ENCODE data around the gene PRADC1.

Gene PRADC1

DNA sequence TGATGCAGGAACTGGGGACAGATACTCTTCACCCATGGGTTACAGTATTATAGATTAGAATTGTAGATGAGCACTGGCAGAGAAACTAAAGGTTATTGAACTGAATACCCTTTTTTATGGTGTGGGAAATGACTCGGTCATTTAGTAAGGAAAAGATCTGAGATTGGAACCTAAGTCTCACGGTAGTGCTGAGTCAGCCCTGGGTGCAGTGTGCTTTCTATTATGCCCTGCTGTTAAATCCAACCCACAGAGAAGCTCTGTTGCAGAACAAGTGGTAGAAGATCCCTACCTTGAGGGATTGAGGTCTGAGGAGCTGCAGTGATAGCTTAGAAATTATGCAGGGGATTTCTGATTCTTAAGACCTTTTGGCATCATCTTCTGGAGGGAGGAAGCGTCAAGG lies 13.8 kb upstream of the PRADC1 start:
- Histone ChIP-seq H3K4me1 (ENCODE audit: insufficient read depth, low read length) (no peaks in the 10 kb centered on the region), H3K4me3 (ENCODE audit: low read depth in 1 of 2, low read length in 2 of 2) (no peak overlapping the region), H3K9ac (ENCODE audit: low read depth, low read length) (no peak overlapping the region), H3K79me2 (ENCODE audit: insufficient read depth, low read length) (peaks cover 48% of the 10 kb centered on the region), H4K20me1 (ENCODE audit: insufficient read depth, low read length) (peaks cover 67% of the 10 kb centered on the region), H3K9me3 (ENCODE audit: insufficient read depth, low read length, severe bottlenecking) (no peaks in the 10 kb centered on the region), H3K27me3 (ENCODE audit: insufficient read depth, low read length, poor library complexity) (no peaks in the 10 kb centered on the region), H3K4me2 (ENCODE audit: insufficient read depth, low read length) (no peak overlapping the region), H3K36me3 (ENCODE audit: insufficient read depth, low read length) (peaks cover 95% of the 10 kb centered on the region), H3K27ac (ENCODE audit: low read length) (no peak overlapping the region), H2AFZ (ENCODE audit: low read depth, low read length) (no peak overlapping the region)
- ATAC-seq (ENCODE audit: insufficient read depth, low read depth) (no peak), DNase-seq (no peak)
- no peak for TF ChIP-seq EZH2 (IDR thresholded peaks at IDR 0.05; ENCODE audit: borderline replicate concordance, low read depth, low read length, severe bottlenecking)
- TF ChIP-seq, protein P1, sequence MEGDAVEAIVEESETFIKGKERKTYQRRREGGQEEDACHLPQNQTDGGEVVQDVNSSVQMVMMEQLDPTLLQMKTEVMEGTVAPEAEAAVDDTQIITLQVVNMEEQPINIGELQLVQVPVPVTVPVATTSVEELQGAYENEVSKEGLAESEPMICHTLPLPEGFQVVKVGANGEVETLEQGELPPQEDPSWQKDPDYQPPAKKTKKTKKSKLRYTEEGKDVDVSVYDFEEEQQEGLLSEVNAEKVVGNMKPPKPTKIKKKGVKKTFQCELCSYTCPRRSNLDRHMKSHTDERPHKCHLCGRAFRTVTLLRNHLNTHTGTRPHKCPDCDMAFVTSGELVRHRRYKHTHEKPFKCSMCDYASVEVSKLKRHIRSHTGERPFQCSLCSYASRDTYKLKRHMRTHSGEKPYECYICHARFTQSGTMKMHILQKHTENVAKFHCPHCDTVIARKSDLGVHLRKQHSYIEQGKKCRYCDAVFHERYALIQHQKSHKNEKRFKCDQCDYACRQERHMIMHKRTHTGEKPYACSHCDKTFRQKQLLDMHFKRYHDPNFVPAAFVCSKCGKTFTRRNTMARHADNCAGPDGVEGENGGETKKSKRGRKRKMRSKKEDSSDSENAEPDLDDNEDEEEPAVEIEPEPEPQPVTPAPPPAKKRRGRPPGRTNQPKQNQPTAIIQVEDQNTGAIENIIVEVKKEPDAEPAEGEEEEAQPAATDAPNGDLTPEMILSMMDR (IDR thresholded peaks at IDR 0.05; ENCODE audit: borderline replicate concordance, extremely low read depth, low read length, poor library complexity, severe bottlenecking): no peak

DNA sequence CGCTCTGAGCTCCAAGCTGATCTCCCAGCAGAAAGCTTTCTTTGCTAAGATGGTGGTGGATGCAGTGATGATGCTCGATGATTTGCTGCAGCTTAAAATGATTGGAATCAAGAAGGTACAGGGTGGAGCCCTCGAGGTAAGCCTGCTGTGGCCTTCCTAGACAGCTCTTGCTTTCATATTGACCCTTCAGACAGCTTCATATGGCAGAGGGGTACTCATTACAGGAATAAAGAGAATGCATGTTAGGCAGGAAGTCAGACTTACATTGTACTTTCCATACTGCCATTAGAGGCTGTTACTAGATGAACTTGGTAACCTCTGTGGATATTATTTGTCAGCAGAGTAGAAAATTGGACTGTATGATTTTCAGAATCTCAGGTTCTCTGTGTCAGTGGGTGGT lies 11.5 kb upstream of the PRADC1 start:
- peaks cover 2% of the 10 kb centered on the region; the same call in 1 of the 2 replicates for H3K4me1 ChIP-seq (ENCODE audit: insufficient read depth, low read length)
- H3K9me3 ChIP-seq (ENCODE audit: insufficient read depth, low read length, severe bottlenecking): no peaks in the 10 kb centered on the region
- H3K9ac ChIP-seq (ENCODE audit: low read depth, low read length): no peak overlapping the region
- peaks cover 65% of the 10 kb centered on the region for H4K20me1 ChIP-seq (ENCODE audit: insufficient read depth, low read length)
- TF ChIP-seq, protein P1 (IDR thresholded peaks at IDR 0.05; ENCODE audit: borderline replicate concordance, extremely low read depth, low read length, poor library complexity, severe bottlenecking): no peak
- TF ChIP-seq EZH2 (IDR thresholded peaks at IDR 0.05; ENCODE audit: borderline replicate concordance, low read depth, low read length, severe bottlenecking): no peak
- H3K79me2 ChIP-seq (ENCODE audit: insufficient read depth, low read length): peaks cover 71% of the 10 kb centered on the region
- peaks cover 92% of the 10 kb centered on the region for H3K36me3 ChIP-seq (ENCODE audit: insufficient read depth, low read length)
- H2AFZ ChIP-seq (ENCODE audit: low read depth, low read length): no peak overlapping the region
- ATAC-seq (ENCODE audit: insufficient read depth, low read depth) (no peak), DNase-seq (no peak)
- H3K27me3 ChIP-seq (ENCODE audit: insufficient read depth, low read length, poor library complexity): no peaks in the 10 kb centered on the region
- H3K4me2 ChIP-seq (ENCODE audit: insufficient read depth, low read length): no peak overlapping the region
- H3K4me3 ChIP-seq (ENCODE audit: low read depth in 1 of 2, low read length in 2 of 2): no peak overlapping the region
- no peak overlapping the region for H3K27ac ChIP-seq (ENCODE audit: low read length)

DNA sequence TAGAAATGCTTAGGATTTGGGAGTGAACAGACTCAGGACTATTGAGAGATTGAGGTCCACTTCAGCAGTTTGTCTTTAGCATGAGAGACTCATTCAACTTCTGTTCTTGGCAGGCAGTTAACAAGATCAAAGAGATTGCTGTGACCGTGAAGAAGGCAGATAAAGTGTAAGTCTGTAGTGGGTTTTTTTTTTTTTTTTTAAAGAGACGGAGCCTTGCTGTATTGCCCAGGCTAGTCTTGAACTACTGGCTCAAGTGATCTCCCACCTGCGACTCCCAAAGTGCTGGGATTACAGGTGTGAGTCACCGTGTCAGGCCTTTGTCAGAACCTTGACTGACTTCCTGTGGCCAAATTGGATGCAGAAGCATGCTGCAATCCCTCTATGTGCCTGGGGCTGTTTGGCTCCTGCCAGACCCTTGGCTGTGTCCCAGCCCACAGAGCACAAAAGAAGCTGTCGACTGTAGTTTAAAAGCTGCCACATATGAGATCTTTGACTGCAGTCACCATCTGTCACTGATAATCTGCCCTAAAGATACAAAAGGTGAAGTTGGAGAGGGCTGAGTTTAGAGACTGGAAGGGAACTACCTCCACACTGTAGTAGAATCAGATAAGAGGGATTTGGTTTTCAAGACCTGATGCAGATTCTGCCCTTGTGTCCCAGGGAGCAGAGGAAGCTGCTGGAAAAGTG lies 11.0 kb upstream of the PRADC1 start:
- peaks cover 7% of the 10 kb centered on the region; the same call in 1 of the 2 replicates for H3K4me1 ChIP-seq (ENCODE audit: insufficient read depth, low read length)
- peaks cover 65% of the 10 kb centered on the region for H4K20me1 ChIP-seq (ENCODE audit: insufficient read depth, low read length)
- H3K4me2 ChIP-seq (ENCODE audit: insufficient read depth, low read length): no peak overlapping the region
- H3K9me3 ChIP-seq (ENCODE audit: insufficient read depth, low read length, severe bottlenecking): no peaks in the 10 kb centered on the region
- no peaks in the 10 kb centered on the region for H3K27me3 ChIP-seq (ENCODE audit: insufficient read depth, low read length, poor library complexity)
- ATAC-seq (ENCODE audit: insufficient read depth, low read depth) (no peak), DNase-seq (no peak)
- H3K79me2 ChIP-seq (ENCODE audit: insufficient read depth, low read length): peaks cover 76% of the 10 kb centered on the region
- H2AFZ ChIP-seq (ENCODE audit: low read depth, low read length): no peak overlapping the region
- TF ChIP-seq, protein P1 (IDR thresholded peaks at IDR 0.05; ENCODE audit: borderline replicate concordance, extremely low read depth, low read length, poor library complexity, severe bottlenecking): no peak
- no peak for TF ChIP-seq EZH2 (IDR thresholded peaks at IDR 0.05; ENCODE audit: borderline replicate concordance, low read depth, low read length, severe bottlenecking)
- H3K36me3 ChIP-seq (ENCODE audit: insufficient read depth, low read length): peaks cover 92% of the 10 kb centered on the region
- H3K9ac ChIP-seq (ENCODE audit: low read depth, low read length): no peak overlapping the region
- no peak overlapping the region for H3K27ac ChIP-seq (ENCODE audit: low read length)
- H3K4me3 ChIP-seq (ENCODE audit: low read depth in 1 of 2, low read length in 2 of 2): no peak overlapping the region

Data from DND-41 (cell line).